CD14-positive monocyte (primary cell): ENCODE results near the gene DHCR7. TPM values are rescaled to one million over a fixed set of nuclear protein-coding genes. Genes with fewer than 3 reads are reported as not detected.
A peak's percentile ranks its signal among the peaks of the same experiment; 100 is the strongest.

Experiments
- DNase-seq, 3 donors: peaks; one replicate each; pipeline ENCODE4 v3.0.0-alpha.2; 2011 to 2022
- H2AFZ ChIP-seq: 2 replicates; pipeline ENCODE4 v1.6.0; 2012; ENCODE audit warnings: mild to moderate bottlenecking, low read depth, low read length, inconsistent platforms; ENCODE audit not compliant: insufficient read depth, poor library complexity, severe bottlenecking
- H3K27ac ChIP-seq, 2 donors: 1 replicate in 1 of 2; 2 replicates in 1 of 2; pipeline ENCODE4 v1.5.1; 2012 to 2013; ENCODE audit warnings: low read length in 2 of 2, control low read depth in 1 of 2, inconsistent platforms in 1 of 2, low read depth in 1 of 2, mild to moderate bottlenecking in 1 of 2
- H3K27me3 ChIP-seq, 2 donors: one replicate each; pipeline versions ENCODE4 v1.6.0 to v1.6.1; 2011 to 2013; ENCODE audit warnings: low read length in 2 of 2; ENCODE audit not compliant: control insufficient read depth in 2 of 2, insufficient read depth in 2 of 2
- H3K36me3 ChIP-seq, 2 donors: replicated peaks in 1 of 2; 1 replicate in 1 of 2; 2 replicates in 1 of 2; pipeline versions ENCODE4 v1.5.1 to v1.6.1; 2012 to 2013; ENCODE audit warnings: low read length in 2 of 2, control low read depth in 1 of 2, inconsistent platforms in 1 of 2, mild to moderate bottlenecking in 1 of 2; ENCODE audit not compliant: insufficient read depth in 2 of 2, control insufficient read depth in 1 of 2
- H3K4me1 ChIP-seq, 2 donors: 1 replicate in 1 of 2; 2 replicates in 1 of 2; pipeline versions ENCODE4 v1.5.1 to v1.6.1; 2012 to 2013; ENCODE audit warnings: low read length in 2 of 2, control low read depth in 1 of 2, inconsistent platforms in 1 of 2, mild to moderate bottlenecking in 1 of 2, moderate library complexity in 1 of 2; ENCODE audit not compliant: insufficient read depth in 2 of 2, control insufficient read depth in 1 of 2
- H3K4me2 ChIP-seq: replicated peaks from 2 replicates; pipeline ENCODE3; 2012; ENCODE audit warnings: low read length, moderate library complexity, mild to moderate bottlenecking; ENCODE audit not compliant: poor library complexity, severe bottlenecking; ENCODE audit errors: extremely low read depth
- H3K4me3 ChIP-seq, 3 experiments: fragments of 200-600 bp in 1 of 3; sonication (generic) in 1 of 3; replicated peaks in 1 of 3; 1 replicate in 2 of 3; 2 replicates in 1 of 3; pipeline ENCODE4 v1.5.1; 2011 to 2013; ENCODE audit warnings: low read length in 3 of 3, mild to moderate bottlenecking in 3 of 3, control low read depth in 2 of 3, low read depth in 2 of 3, inconsistent platforms in 1 of 3, moderate library complexity in 1 of 3
- H3K79me2 ChIP-seq: 2 replicates; pipeline ENCODE4 v1.6.0; 2012; ENCODE audit warnings: mild to moderate bottlenecking, control low read depth, inconsistent platforms, low read length, moderate library complexity; ENCODE audit not compliant: insufficient read depth
- H3K9ac ChIP-seq: 2 replicates; pipeline ENCODE4 v1.6.0; 2017; ENCODE audit warnings: low read length, mild to moderate bottlenecking; ENCODE audit not compliant: insufficient read depth, poor library complexity, severe bottlenecking
- H3K9me3 ChIP-seq, 2 donors: replicated peaks in 1 of 2; 1 replicate in 1 of 2; 2 replicates in 1 of 2; pipeline versions ENCODE4 v1.5.1 to v1.6.1; 2012 to 2013; ENCODE audit warnings: low read length in 2 of 2, control low read depth in 1 of 2; ENCODE audit not compliant: control insufficient read depth in 1 of 2, insufficient read depth in 1 of 2
- H4K20me1 ChIP-seq: 2 replicates; pipeline ENCODE4 v1.6.0; 2012; ENCODE audit warnings: mild to moderate bottlenecking, low read length, control low read depth, moderate library complexity; ENCODE audit not compliant: insufficient read depth
- H3K27ac Mint-ChIP-seq, 7 donors: one replicate each; pipeline ENCODE4 v1.8.0; 2020; ENCODE audit warnings: mild to moderate bottlenecking in 7 of 7, mixed read lengths in 7 of 7, moderate library complexity in 6 of 7, inconsistent platforms in 2 of 7
- H3K27me3 Mint-ChIP-seq, 3 donors: one replicate each; pipeline ENCODE4 v1.8.0; 2021 to 2022; ENCODE audit warnings: low read depth in 3 of 3, mild to moderate bottlenecking in 3 of 3, mixed read lengths in 3 of 3, moderate library complexity in 3 of 3, inconsistent platforms in 1 of 3
- H3K36me3 Mint-ChIP-seq, 2 donors: one replicate each; pipeline ENCODE4 v1.8.0; 2020; ENCODE audit warnings: mixed read lengths in 2 of 2, inconsistent platforms in 1 of 2, mild to moderate bottlenecking in 1 of 2
- H3K4me1 Mint-ChIP-seq: one replicate; pipeline ENCODE4 v1.8.0; 2020; ENCODE audit warnings: mild to moderate bottlenecking, mixed read lengths
- H3K4me3 Mint-ChIP-seq, 2 donors: one replicate each; pipeline ENCODE4 v1.8.0; 2020; ENCODE audit warnings: mild to moderate bottlenecking in 2 of 2, mixed read lengths in 2 of 2, moderate library complexity in 1 of 2
- H3K9me3 Mint-ChIP-seq, 7 donors: one replicate each; pipeline ENCODE4 v1.8.0; 2020 to 2022; ENCODE audit warnings: mixed read lengths in 7 of 7, mild to moderate bottlenecking in 6 of 7, moderate library complexity in 6 of 7, inconsistent platforms in 2 of 7
- CTCF ChIP-seq: fragments of 200-600 bp; IDR thresholded peaks from one replicate; pipeline ENCODE4 v1.8.0; 2022; ENCODE audit warnings: antibody characterized with exemption, mild to moderate bottlenecking
- WGBS: methylation state at CpG from one replicate; pipeline ENCODE4 v1.1.5; 2013; ENCODE audit warnings: missing lambda C conversion rate; ENCODE audit not compliant: insufficient coverage; 5-methylcytosine and 5-hydroxymethylcytosine counted together
- intact Hi-C, 2 donors: fragments of 100-400 bp; cut with micrococcal nuclease; formaldehyde crosslinking; loops; one replicate each; pipeline versions ENCODE4 v1.15.0 to v1.15.1; 2023
- polyA minus RNA-seq: library from RNA; depleted of rRNA, polyadenylated mRNA; stranded (reverse); fragments of >200 nt; gene quantifications from 2 replicates; pipeline ENCODE4 v1.2.3, GENCODE V29; 2012
- polyA plus RNA-seq, 3 donors: library from polyadenylated mRNA; depleted of rRNA in 1 of 3; unstranded in 2 of 3; stranded (reverse) in 1 of 3; fragments of 300-500 nt in 2 of 3; fragments of >200 nt in 1 of 3; fragmentation: Illumina TruSeq in 2 of 3; gene quantifications; 1 replicate in 2 of 3; 2 replicates in 1 of 3; pipeline ENCODE4 v1.2.3, GENCODE V29; 2012 to 2021
- total RNA-seq, 12 experiments: library from RNA in 1 of 12; stranded (reverse) in 1 of 12; fragments of 120-200 nt in 1 of 12; gene quantifications; one replicate each; pipeline ENCODE4 v1.2.4 and lab custom pipeline; 2013 to 2026; ENCODE audit warnings: mixed read lengths in 6 of 12, inconsistent platforms in 1 of 12

DHCR7 gene
- total RNA-seq (2013): 4.4 TPM
- polyA plus RNA-seq: 1 to 10 TPM; 2.2 to 3.9 (median 2.2) TPM
- 3.8 and 3.9 TPM in 2 replicates for polyA minus RNA-seq
- 1.1 to 7.5 (median 5.7) reads per million in 11 experiments for total RNA-seq (lab: John Stamatoyannopoulos, UW)

- H3K9ac ChIP-seq: peak within 1 kb of the TSS; percentile 73
- intact Hi-C loops: no loop called here
Measured at GRCh38 chr11:71448257-71449171, at the start of gene DHCR7. Gene DHCR7 (minus strand): TSS chr11:71448393. CDS start chr11:71444952, 3,441 bp downstream.

More at GRCh38 chr11:71448257-71449171, at the start of gene DHCR7:
- peaks cover 4% of the 10 kb centered on the region for H3K79me2 ChIP-seq
- peaks cover 41% of the 10 kb centered on the region for H3K4me1 Mint-ChIP-seq
- no peaks in the 10 kb centered on the region for H4K20me1 ChIP-seq
- peak within 1 kb of the TSS; percentile 86 for H2AFZ ChIP-seq
- H3K36me3 Mint-ChIP-seq: peaks cover 9 to 14% of the 10 kb centered on the region in 2 donors
- WGBS: under 1% methylated on average over 75 of the region's 78 CpGs
- no peaks in the 10 kb centered on the region for H3K36me3 ChIP-seq
- peak within 1 kb of the TSS; percentile 90 to 93 for H3K4me3 Mint-ChIP-seq
- H3K9me3 Mint-ChIP-seq: peaks cover 7 to 19% (median 15%) of the 10 kb centered on the region in 7 donors
- H3K4me2 ChIP-seq: peak within 1 kb of the TSS; percentile 96
- DNase-seq: peak; percentile 87 to 88 (median 87)
- H3K27me3 Mint-ChIP-seq: peaks cover 0 to 3% (median 0%) of the 10 kb centered on the region in 3 donors
- peak within 1 kb of the TSS; percentile 77 to 91 (median 85) for H3K27ac Mint-ChIP-seq
- peak within 1 kb of the TSS; percentile 24 to 76 for H3K27ac ChIP-seq
- peaks cover 38 to 42% of the 10 kb centered on the region in 2 donors for H3K4me1 ChIP-seq
- peak within 1 kb of the TSS; percentile 64 to 85 (median 82) for H3K4me3 ChIP-seq
- TF ChIP-seq CTCF: no peak
- H3K9me3 ChIP-seq: peaks cover 7 to 11% of the 10 kb centered on the region in 2 donors
- H3K27me3 ChIP-seq: no peaks in the 10 kb centered on the region
